Measurements from ENCODE around the gene ZNF846. TPM values are rescaled to one million over a fixed set of nuclear protein-coding genes. Genes with fewer than 3 reads are reported as not detected.

The ZNF846 gene
- total and polyA plus RNA-seq, 9 of the 15 experiments (the other 6 are each of a cell fraction or from before 2014, with no cell fraction given): 4.1 to 8.7 (median 7.8) TPM

- TF ChIP-seq PRPF4 (IDR thresholded peaks at IDR 0.05; ENCODE audit: insufficient read depth, low read depth, low read length, poor library complexity, severe bottlenecking) (no peak), ZNF277 (CRISPR knock-in tag; IDR thresholded peaks at IDR 0.05; ENCODE audit: borderline replicate concordance) (no peak), ZNF717 (CRISPR knock-in tag; IDR thresholded peaks at IDR 0.05) (no peak), FOXP4 (CRISPR knock-in tag; IDR thresholded peaks at IDR 0.05; ENCODE audit: borderline replicate concordance) (peak; percentile 74; the same call in 1 of the 2 replicates), CC2D1A (IDR thresholded peaks at IDR 0.05) (no peak), IRF2 (CRISPR knock-in tag; IDR thresholded peaks at IDR 0.05) (no peak), AFF1 (IDR thresholded peaks at IDR 0.05; ENCODE audit: low read depth in 1 of 2, partially characterized antibody in 2 of 2) (no peak), THRAP3 (IDR thresholded peaks at IDR 0.05; ENCODE audit: borderline replicate concordance) (no peak), ZBTB43 (CRISPR knock-in tag; IDR thresholded peaks at IDR 0.05) (no peak), ZNF431 (CRISPR knock-in tag; IDR thresholded peaks at IDR 0.05) (peak; percentile 5; the same call in 1 of the 2 replicates), FOSL1 (tag; conservative IDR thresholded peaks at IDR 0.05) (no peak), ELK1 (CRISPR knock-in tag; IDR thresholded peaks at IDR 0.05) (no peak), KHSRP (IDR thresholded peaks at IDR 0.05) (no peak)
Measured at GRCh38 chr19:9793071-9793591, 24.6 kb upstream of the ZNF846 start (continued).

Measured in K562 (cell line).